ENCODE measurements around the gene ANKRD27.
"Not testable (repeated sequence)": the region's sequence is repeated elsewhere in the genome, so short reads cannot be mapped to it uniquely, and the experiment has no call there.

ANKRD27 gene

GRCh38 chr19:32687681-32688080 is 12.7 kb upstream of the ANKRD27 start:
- DNase-seq = no peak

GRCh38 chr19:32686847-32687475 is 12.0 kb upstream of the ANKRD27 start:
- no peak for DNase-seq

DNA sequence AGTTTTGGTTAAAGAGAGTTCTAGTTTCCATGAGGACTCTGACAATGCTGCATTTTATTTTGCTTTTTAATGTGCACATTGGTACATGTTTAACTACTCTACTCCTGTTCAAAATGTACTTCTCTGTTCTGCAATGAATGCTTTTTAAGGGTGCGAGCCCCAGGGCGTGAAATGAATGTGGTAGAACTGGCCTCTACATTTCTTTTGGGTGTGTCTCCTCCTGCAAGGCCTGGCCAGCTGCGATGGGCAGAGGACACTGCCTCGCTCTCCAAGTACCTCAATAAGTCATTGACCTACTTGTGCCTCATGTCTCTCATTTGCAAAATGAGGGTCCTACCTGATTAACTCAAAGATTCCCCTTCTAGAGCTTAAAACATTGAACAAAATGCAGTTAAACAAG is 7.3 kb upstream of the ANKRD27 start:
- no peak for DNase-seq

DNA sequence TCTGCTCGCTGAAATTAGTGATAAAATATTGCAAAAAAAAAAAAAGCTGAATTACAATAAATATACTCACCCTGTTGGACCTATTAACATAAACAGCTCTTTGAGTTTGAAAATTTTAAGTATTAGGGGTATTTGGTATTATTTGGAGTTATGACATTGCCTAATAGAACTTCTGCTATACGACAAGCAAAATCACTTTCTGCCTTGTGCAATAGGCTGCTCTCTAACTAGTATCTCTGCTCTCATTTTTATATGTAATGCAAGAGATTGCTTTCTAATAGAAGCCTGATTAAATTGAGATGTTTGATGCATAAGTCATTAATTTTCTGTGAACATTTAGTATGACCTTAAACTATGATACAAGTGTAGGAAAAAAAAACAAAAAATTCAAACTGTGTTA is 6.0 kb upstream of the ANKRD27 start:
- DNase-seq = no peak

GRCh38 chr19:32677657-32678056 is 2.7 kb upstream of the ANKRD27 start:
- no peak for DNase-seq

DNA sequence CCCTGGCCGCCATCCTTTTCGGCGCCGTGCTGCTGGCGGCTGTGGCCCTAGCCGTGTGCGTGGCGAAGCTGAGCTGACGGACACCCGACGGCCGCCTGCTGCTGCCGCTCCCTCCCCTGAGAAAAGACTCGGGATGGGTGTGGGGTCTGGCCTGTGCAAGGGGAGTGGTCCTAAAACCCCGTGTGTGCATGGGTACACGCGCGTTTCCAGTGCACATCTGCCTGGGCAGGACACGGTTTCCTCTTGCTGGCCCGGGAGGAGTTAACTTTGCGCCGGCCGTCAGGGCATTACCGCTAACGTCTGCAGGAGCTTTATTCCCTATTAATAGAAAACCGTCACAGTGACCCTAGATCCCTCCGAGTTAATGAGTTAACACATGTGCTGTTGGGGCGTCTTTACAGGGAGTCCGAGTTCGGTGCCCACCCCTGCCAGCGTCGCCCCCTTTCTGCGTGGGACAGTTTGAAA is 1.9 kb upstream of the ANKRD27 start:
- no peak for DNase-seq

GRCh38 chr19:32676186-32676894 is 1.4 kb upstream of the ANKRD27 start:
- no peak for DNase-seq

DNA sequence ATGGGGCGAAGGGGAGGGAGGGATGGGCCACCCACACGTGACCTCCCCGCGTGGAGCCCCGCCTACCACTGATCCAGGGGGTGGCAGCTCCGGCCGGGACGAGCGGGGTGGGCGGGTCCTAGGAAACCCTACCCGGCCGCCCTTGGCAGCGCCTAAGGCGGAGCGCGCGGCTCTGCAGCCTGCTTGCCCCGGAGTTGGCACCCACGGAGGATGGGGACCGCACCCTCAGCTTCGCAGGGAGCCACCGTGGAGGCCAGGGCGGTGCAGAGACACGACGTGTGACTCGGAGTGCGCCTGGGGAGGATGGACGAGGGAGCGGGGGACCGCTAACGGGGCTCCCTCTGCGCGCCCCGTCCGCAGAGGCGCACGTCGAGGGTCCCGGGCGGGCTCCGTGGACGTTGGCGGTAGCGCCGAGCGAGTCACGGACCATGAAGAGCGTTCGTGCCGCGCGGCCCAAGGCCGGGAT is 773 bp upstream of the ANKRD27 start, which contains the start of gene RGS9BP:
Gene RGS9BP, plus strand, starts transcription at position 129 of the 466 bp plus-strand sequence. CDS start 416 bp downstream, outside the sequence.
- DNase-seq = peak; percentile 56

DNA sequence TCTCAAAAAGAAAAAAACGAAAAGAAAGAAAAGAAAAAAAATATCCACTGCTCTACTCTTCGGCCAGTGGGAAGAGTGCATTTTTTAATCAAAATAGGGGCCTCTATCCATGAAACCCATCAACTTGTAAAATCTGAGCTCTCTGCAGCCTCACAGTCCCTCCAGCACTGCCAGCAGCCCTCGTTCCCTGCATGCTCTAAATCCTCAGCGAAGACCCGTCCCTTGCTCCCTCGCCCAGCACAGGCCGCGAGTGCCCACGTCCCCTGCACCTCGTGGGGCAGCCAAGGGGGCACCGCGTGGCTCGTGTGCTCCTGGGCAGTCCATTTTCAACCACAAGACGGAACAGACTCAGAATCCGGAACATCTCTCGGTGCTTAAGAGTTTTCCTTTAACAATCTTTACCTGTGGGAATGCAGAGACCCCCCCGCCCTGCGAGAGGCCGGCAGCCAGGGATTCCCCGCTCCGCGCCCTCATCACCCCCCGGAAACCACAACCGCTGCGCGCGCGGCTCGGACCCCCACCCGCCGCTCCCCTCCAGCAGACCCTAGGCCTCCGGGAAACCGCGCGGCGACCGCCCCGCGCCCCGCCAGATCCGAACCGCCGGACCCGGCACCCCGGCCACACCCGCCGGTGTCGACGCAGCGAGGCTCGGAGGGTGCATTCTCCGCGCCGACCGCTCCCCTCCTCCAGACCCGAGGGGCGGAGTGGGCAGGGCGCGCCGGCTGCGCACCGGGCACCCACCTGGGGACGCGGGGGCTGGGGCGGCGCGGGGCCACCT is 638 bp downstream of the ANKRD27 start:
- no peak for DNase-seq

DNA sequence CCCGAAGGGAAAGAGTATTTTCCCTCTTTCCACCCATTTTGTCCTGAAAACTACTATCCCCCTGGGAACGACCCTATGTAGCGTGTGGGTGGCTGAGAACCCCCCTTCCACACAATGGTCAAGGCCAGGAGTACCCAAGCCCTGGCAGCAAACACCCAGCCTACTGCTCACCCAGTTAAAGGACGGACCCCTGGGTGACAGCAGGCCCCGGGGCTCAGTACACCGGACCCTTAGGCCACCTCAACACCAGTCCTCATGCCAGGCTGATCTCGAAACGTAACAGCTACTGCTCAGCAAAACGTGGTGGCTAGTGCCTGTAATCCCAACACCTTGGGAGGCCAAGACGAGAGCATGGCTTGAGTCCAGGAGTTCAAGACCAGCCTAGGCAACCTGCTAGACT is 1.4 kb downstream of the ANKRD27 start:
- no peak for DNase-seq

GRCh38 chr19:32672841-32673240 is 2.1 kb downstream of the ANKRD27 start:
- no peak for DNase-seq

GRCh38 chr19:32671883-32672593 is 2.9 kb downstream of the ANKRD27 start:
- no peak for DNase-seq

DNA sequence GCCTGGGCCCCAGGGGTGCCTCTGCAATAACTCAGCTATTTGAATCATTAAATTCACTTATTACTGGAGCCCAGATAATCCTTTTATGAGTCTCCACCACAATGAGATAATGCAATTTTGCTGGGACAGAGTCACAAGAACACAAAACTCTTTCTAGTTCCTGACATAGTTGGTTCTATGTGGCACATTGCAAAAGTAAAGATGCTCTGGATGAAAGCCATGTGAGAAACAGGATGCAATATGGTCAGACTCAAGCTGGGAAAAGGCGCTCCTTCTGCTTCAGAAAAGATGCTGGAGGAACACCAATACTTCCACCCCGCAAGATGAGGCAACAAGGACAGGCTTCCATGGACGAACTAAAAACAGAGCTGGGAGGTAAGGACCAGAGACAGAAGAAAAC is 5.7 kb downstream of the ANKRD27 start:
- no peak for DNase-seq

DNA sequence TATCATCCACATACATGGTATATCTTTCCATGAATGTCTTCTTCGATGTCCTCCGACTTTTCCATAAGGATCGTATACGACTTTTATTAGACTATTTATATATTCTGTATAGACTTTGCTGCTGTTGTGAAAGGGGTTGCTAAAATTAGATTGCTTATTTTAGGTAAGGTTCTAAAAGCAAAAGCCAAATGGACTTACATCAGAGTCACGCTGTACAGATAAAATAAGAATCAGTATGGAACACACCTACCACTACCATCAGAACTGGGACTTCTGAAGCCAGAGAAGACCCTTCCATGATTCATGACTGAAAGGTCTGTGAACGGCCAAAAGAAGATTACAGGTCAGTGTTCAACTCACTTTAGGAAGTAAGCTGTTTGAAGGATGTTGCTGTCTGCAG is 8.9 kb downstream of the ANKRD27 start:
- DNase-seq = no peak

DNA sequence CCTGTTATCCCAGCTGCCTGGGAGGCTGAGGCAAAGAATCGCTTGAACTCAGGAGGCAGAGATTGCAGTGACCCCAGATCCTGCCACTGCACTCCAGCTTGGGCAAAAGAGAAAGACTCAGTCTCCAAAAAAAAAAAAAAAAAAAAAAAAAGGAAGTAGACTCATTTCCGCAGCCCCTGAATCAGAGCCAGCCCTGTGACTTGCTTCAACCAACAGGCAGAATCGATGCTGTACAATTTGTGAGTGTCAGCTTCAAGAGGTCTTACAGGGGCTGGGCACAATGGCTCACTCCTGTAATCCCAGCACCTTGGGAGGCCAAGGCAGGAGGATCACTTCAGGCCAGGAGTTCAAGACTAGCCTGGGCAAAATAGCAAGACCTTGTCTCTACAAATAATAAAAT is 12.8 kb downstream of the ANKRD27 start:
- no peak for DNase-seq

GRCh38 chr19:32661318-32661717 is 13.7 kb downstream of the ANKRD27 start:
- DNase-seq = no peak

GRCh38 chr19:32658527-32658926 is 16.5 kb downstream of the ANKRD27 start:
- DNase-seq = no peak

DNA sequence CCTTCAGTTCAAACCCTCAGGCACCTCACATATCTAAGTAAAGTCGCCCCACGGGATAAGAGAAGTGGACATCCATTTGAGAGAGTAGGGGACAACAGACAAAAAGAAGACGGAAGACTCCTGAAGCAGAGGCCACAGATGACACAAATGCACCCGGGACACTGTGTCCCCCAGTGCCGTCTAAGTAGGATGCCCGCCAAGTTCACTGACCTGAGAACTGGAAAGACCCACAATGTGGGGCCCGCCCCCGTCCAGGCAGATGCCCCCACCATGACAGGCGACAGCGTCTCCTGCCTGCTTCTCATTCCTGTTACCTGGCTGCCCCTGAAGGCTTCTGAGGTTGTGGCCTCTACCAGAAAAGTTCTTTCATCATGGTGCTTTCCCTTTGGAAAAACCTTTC is 16.9 kb downstream of the ANKRD27 start:
- DNase-seq = no peak

GRCh38 chr19:32656379-32656778 is 18.6 kb downstream of the ANKRD27 start:
- not testable (repeated sequence) for DNase-seq

GRCh38 chr19:32653599-32653915 is 21.4 kb downstream of the ANKRD27 start:
- DNase-seq = no peak

GRCh38 chr19:32652894-32653598 is 21.9 kb downstream of the ANKRD27 start:
- no peak for DNase-seq

GRCh38 chr19:32652331-32652730 is 22.6 kb downstream of the ANKRD27 start:
- DNase-seq = not testable (repeated sequence)

Data from DMS153 (cell line).